Caco-2 (cell line): Measurements from ENCODE around the gene DENND1A. TPM values are rescaled to one million over a fixed set of nuclear protein-coding genes. Genes with fewer than 3 reads are reported as not detected.
A peak's percentile ranks its signal among the peaks of the same experiment; 100 is the strongest.

Experiments used
- BruUV-seq: library from RNA; stranded (reverse); fragments of 400-500 nt; replicated peaks from 2 replicates; lab custom pipeline; 2021; lab: Mats Ljungman, UMichigan
- CTCF ChIA-PET: fragments of 300-600 bp; sonication (Branson Sonifier 250); formaldehyde crosslinking; loops from one replicate; lab custom pipeline; 2022; ENCODE audit warnings: antibody characterized with exemption; lab: Charles Lee
- POLR2A ChIA-PET: fragments of 300-600 bp; sonication (Branson Sonifier 250); formaldehyde crosslinking; loops from one replicate; lab custom pipeline; 2022; ENCODE audit warnings: antibody characterized with exemption; lab: Charles Lee
- DNase-seq, 2 experiments: peaks; one replicate each; pipeline versions ENCODE4 v3.0.0 to v3.0.0-alpha.2; 2020 to 2022
- H3K27me3 ChIP-seq: replicated peaks from 2 replicates; pipeline ENCODE4 v1.6.0; 2011; ENCODE audit warnings: low read length; ENCODE audit not compliant: control insufficient read depth, insufficient read depth
- H3K36me3 ChIP-seq: 2 replicates; pipeline ENCODE4 v1.5.1; 2011; ENCODE audit warnings: low read length; ENCODE audit not compliant: control insufficient read depth, insufficient read depth
- H3K4me1 ChIP-seq: fragments of 250-450 bp; sonication (Bioruptor Pico); 2 replicates; pipeline ENCODE4 v1.5.1; 2020; ENCODE audit warnings: mild to moderate bottlenecking
- H3K4me3 ChIP-seq: 2 replicates; pipeline ENCODE4 v1.5.1; 2011; ENCODE audit warnings: low read depth, mild to moderate bottlenecking, control low read depth, low read length
- H3K9me3 ChIP-seq: fragments of 250-450 bp; sonication (Bioruptor Pico); 2 replicates; pipeline ENCODE4 v1.5.1; 2020; ENCODE audit warnings: mild to moderate bottlenecking, moderate library complexity
- H3K27ac Mint-ChIP-seq: one replicate; pipeline ENCODE4 v1.8.0; 2022; ENCODE audit warnings: mixed read lengths; ENCODE audit not compliant: unreplicated experiment
- H3K27me3 Mint-ChIP-seq: one replicate; pipeline ENCODE4 v1.8.0; 2022; ENCODE audit warnings: mixed read lengths; ENCODE audit not compliant: insufficient read depth, unreplicated experiment
- H3K36me3 Mint-ChIP-seq: one replicate; pipeline ENCODE4 v1.8.0; 2022; ENCODE audit warnings: mild to moderate bottlenecking, mixed read lengths; ENCODE audit not compliant: insufficient read depth, unreplicated experiment
- H3K4me1 Mint-ChIP-seq: one replicate; pipeline ENCODE4 v1.8.0; 2022; ENCODE audit warnings: low read depth, mixed read lengths; ENCODE audit not compliant: unreplicated experiment
- H3K4me3 Mint-ChIP-seq: one replicate; pipeline ENCODE4 v1.8.0; 2022; ENCODE audit warnings: mild to moderate bottlenecking, moderate library complexity, mixed read lengths; ENCODE audit not compliant: unreplicated experiment
- H3K9me3 Mint-ChIP-seq: one replicate; pipeline ENCODE4 v1.8.0; 2022; ENCODE audit warnings: mixed read lengths; ENCODE audit not compliant: unreplicated experiment
- intact Hi-C: fragments of 100-400 bp; cut with micrococcal nuclease; formaldehyde crosslinking; loops from one replicate; pipeline ENCODE4 v1.10.0; 2022; ENCODE audit not compliant: unreplicated experiment
- total RNA-seq: library from RNA; stranded (reverse); gene quantifications from 2 replicates; pipeline ENCODE4 v1.2.3, GENCODE V29; 2022
- TF ChIP-seq, protein P1 (sequence below), 2 experiments: fragments of 200-600 bp in 1 of 2; IDR thresholded peaks; 1 replicate in 1 of 2; 2 replicates in 1 of 2; pipeline versions ENCODE4 v1.5.1 to v1.8.0; 2011 to 2022; ENCODE audit warnings: antibody characterized with exemption in 1 of 2, control low read depth in 1 of 2, inconsistent platforms in 1 of 2, low read depth in 1 of 2, low read length in 1 of 2, mild to moderate bottlenecking in 1 of 2, moderate library complexity in 1 of 2; ENCODE audit not compliant: insufficient read depth in 1 of 2, severe bottlenecking in 1 of 2, unreplicated experiment in 1 of 2

The DENND1A gene
- total RNA-seq, 1 experiment from 2014 or later: 41.6 TPM

GRCh38 chr9:123761905-123762605 lies 167.9 kb downstream of the DENND1A start:
- POLR2A ChIA-PET: no interaction called here
- no peaks in the 10 kb centered on the region for H3K9me3 Mint-ChIP-seq
- H3K36me3 ChIP-seq: no peaks in the 10 kb centered on the region
- H3K4me3 ChIP-seq: no peak overlapping the region
- peak; percentile 14 to 40 for DNase-seq
- H3K27me3 Mint-ChIP-seq: no peaks in the 10 kb centered on the region
- no peaks in the 10 kb centered on the region for H3K9me3 ChIP-seq
- intact Hi-C loops: no loop called here
- H3K4me1 ChIP-seq: peaks cover 39% of the 10 kb centered on the region
- TF ChIP-seq, protein P1, sequence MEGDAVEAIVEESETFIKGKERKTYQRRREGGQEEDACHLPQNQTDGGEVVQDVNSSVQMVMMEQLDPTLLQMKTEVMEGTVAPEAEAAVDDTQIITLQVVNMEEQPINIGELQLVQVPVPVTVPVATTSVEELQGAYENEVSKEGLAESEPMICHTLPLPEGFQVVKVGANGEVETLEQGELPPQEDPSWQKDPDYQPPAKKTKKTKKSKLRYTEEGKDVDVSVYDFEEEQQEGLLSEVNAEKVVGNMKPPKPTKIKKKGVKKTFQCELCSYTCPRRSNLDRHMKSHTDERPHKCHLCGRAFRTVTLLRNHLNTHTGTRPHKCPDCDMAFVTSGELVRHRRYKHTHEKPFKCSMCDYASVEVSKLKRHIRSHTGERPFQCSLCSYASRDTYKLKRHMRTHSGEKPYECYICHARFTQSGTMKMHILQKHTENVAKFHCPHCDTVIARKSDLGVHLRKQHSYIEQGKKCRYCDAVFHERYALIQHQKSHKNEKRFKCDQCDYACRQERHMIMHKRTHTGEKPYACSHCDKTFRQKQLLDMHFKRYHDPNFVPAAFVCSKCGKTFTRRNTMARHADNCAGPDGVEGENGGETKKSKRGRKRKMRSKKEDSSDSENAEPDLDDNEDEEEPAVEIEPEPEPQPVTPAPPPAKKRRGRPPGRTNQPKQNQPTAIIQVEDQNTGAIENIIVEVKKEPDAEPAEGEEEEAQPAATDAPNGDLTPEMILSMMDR (IDR thresholded peaks at IDR 0.05; ENCODE audit: insufficient read depth in 1 of 2, low read depth in 1 of 2, low read length in 1 of 2, severe bottlenecking in 1 of 2, unreplicated experiment in 1 of 2): no peak
- CTCF ChIA-PET: no interaction called here
- BruUV-seq: no TSS peak
- H3K4me1 Mint-ChIP-seq: peaks cover 15% of the 10 kb centered on the region
- no peaks in the 10 kb centered on the region for H3K27me3 ChIP-seq
- no peak overlapping the region for H3K27ac Mint-ChIP-seq
- H3K36me3 Mint-ChIP-seq: no peaks in the 10 kb centered on the region
- no peak overlapping the region for H3K4me3 Mint-ChIP-seq

GRCh38 chr9:123757960-123758359 lies 172.0 kb downstream of the DENND1A start:
- intact Hi-C loops: no loop called here
- BruUV-seq: no TSS peak
- no peaks in the 10 kb centered on the region for H3K9me3 Mint-ChIP-seq
- no peaks in the 10 kb centered on the region; the same call in 1 of the 2 replicates for H3K36me3 ChIP-seq
- H3K27ac Mint-ChIP-seq: no peak overlapping the region
- no peaks in the 10 kb centered on the region for H3K9me3 ChIP-seq
- H3K4me3 Mint-ChIP-seq: no peak overlapping the region
- no peaks in the 10 kb centered on the region for H3K27me3 Mint-ChIP-seq
- H3K4me1 Mint-ChIP-seq: peaks cover 17% of the 10 kb centered on the region
- DNase-seq: no peak
- TF ChIP-seq, protein P1 (IDR thresholded peaks at IDR 0.05; ENCODE audit: insufficient read depth in 1 of 2, low read depth in 1 of 2, low read length in 1 of 2, severe bottlenecking in 1 of 2, unreplicated experiment in 1 of 2): no peak
- no peaks in the 10 kb centered on the region for H3K27me3 ChIP-seq
- peaks cover 30% of the 10 kb centered on the region for H3K4me1 ChIP-seq
- no peak overlapping the region for H3K4me3 ChIP-seq
- ChIA-PET POLR2A (no interaction called here), CTCF (no interaction called here)
- H3K36me3 Mint-ChIP-seq: peaks cover 7% of the 10 kb centered on the region

DNA sequence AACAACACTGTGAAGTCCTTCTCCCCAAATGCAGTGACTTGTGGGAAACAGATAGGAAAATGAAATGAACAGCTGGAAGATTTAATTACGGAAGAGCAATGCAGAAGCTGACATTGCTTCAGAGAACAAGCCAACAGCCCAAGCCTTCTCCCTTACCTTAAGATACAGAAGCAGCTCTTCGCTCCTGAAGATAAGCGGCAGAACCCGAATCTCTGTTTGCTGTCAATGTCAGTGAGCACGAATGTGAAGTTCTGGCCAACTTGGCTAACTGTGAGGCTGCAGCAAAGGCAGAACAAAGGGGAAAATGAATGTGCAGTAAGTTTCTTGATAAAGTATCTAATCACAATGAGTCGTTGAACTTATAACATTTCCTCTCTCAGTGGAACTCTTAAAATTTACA lies 172.4 kb downstream of the DENND1A start:
- TF ChIP-seq, protein P1 (IDR thresholded peaks at IDR 0.05; ENCODE audit: insufficient read depth in 1 of 2, low read depth in 1 of 2, low read length in 1 of 2, severe bottlenecking in 1 of 2, unreplicated experiment in 1 of 2): no peak
- intact Hi-C loops: no loop called here
- BruUV-seq: no TSS peak
- Mint-ChIP-seq H3K4me3 (no peak overlapping the region), H3K27me3 (no peaks in the 10 kb centered on the region), H3K27ac (no peak overlapping the region), H3K9me3 (no peaks in the 10 kb centered on the region), H3K4me1 (peaks cover 17% of the 10 kb centered on the region), H3K36me3 (peaks cover 7% of the 10 kb centered on the region)
- Histone ChIP-seq H3K27me3 (no peaks in the 10 kb centered on the region), H3K4me1 (peaks cover 26% of the 10 kb centered on the region), H3K4me3 (no peak overlapping the region), H3K9me3 (no peaks in the 10 kb centered on the region), H3K36me3 (no peaks in the 10 kb centered on the region; the same call in 1 of the 2 replicates)
- DNase-seq: no peak
- CTCF ChIA-PET: no interaction called here
- POLR2A ChIA-PET: no interaction called here
